H1 (cell line): ENCODE data around the gene TBR1. TPM values are rescaled to one million over a fixed set of nuclear protein-coding genes. Genes with fewer than 3 reads are reported as not detected.

ENCODE experiments used
- ASH2L ChIP-seq: fragments of 200-600, 300-600 bp; sonication (generic); IDR thresholded peaks from one replicate; pipeline ENCODE4 v1.7.1; 2017; ENCODE audit warnings: low read length
- CTBP2 ChIP-seq: IDR thresholded peaks from 2 replicates; pipeline ENCODE4 v1.7.0; 2011; ENCODE audit warnings: borderline replicate concordance, mild to moderate bottlenecking, moderate library complexity, mixed read lengths, low read length; ENCODE audit not compliant: insufficient read depth, insufficient read length
- NANOG ChIP-seq: IDR thresholded peaks from 2 replicates; pipeline ENCODE4 v1.6.1; 2011; ENCODE audit warnings: low read length, low read depth, mild to moderate bottlenecking, inconsistent platforms; ENCODE audit not compliant: insufficient read depth, poor library complexity, severe bottlenecking
- RAD21 ChIP-seq, 2 experiments: IDR thresholded peaks in 1 of 2; conservative IDR thresholded peaks in 1 of 2; 2 replicates each; pipeline ENCODE4 v1.6.1; 2011; ENCODE audit warnings: low read depth in 2 of 2, low read length in 2 of 2, improper control_type of control experiment in 1 of 2, inconsistent platforms in 1 of 2, mild to moderate bottlenecking in 1 of 2, moderate library complexity in 1 of 2
- SIRT6 ChIP-seq: IDR thresholded peaks from one replicate; pipeline ENCODE4 v1.7.1; 2012; ENCODE audit warnings: low read length, inconsistent platforms
- SRF ChIP-seq: IDR thresholded peaks from 2 replicates; pipeline ENCODE4 v1.6.1; 2011; ENCODE audit warnings: mild to moderate bottlenecking, low read depth, low read length, moderate library complexity
- SUZ12 ChIP-seq: fragments of 200-600 bp; sonication (generic); IDR thresholded peaks from 2 replicates; pipeline ENCODE4 v1.6.1; 2012; ENCODE audit warnings: mild to moderate bottlenecking, inconsistent platforms, low read length, moderate library complexity, mixed read lengths
- YY1 ChIP-seq: IDR thresholded peaks from 2 replicates; pipeline ENCODE4 v1.6.1; 2011; ENCODE audit warnings: low read depth, mild to moderate bottlenecking, low read length
- polyA plus RNA-seq, 7 experiments: library from polyadenylated mRNA; depleted of rRNA in 3 of 7; stranded (reverse) in 5 of 7; unstranded in 2 of 7; fragments of >200 nt in 5 of 7; fragments of 200-250 nt in 2 of 7; gene quantifications; 1 replicate in 5 of 7; 2 replicates in 1 of 7; 4 replicates in 1 of 7; pipeline versions ENCODE4 v1.2.1 to v1.2.3, GENCODE V29; 2011 to 2013; ENCODE audit warnings: missing spikeins in 2 of 7, mixed read lengths in 2 of 7
- total RNA-seq: library from RNA; stranded (reverse); fragmentation: NEBNext Ultra II Directional; extraction: Animal tissue kit (Norgen Biotek cat#: 25700); gene quantifications from 2 replicates; pipeline ENCODE4 v1.2.1, GENCODE V29; 2021
- TF ChIP-seq, protein P1 (sequence below): fragments of 300-600 bp; sonication (generic); IDR thresholded peaks from 2 replicates; pipeline ENCODE4 v1.7.1; 2012; ENCODE audit warnings: low read length, moderate library complexity, mild to moderate bottlenecking, inconsistent platforms; ENCODE audit not compliant: insufficient replicate concordance
- TF ChIP-seq, protein P2 (sequence below): IDR thresholded peaks from 2 replicates; pipeline ENCODE4 v1.6.1; 2012; ENCODE audit warnings: inconsistent platforms

TBR1 gene
- total and polyA plus RNA-seq, 2 of the 8 experiments (the other 6 are each of a cell fraction or from before 2014, with no cell fraction given): not detected

DNA sequence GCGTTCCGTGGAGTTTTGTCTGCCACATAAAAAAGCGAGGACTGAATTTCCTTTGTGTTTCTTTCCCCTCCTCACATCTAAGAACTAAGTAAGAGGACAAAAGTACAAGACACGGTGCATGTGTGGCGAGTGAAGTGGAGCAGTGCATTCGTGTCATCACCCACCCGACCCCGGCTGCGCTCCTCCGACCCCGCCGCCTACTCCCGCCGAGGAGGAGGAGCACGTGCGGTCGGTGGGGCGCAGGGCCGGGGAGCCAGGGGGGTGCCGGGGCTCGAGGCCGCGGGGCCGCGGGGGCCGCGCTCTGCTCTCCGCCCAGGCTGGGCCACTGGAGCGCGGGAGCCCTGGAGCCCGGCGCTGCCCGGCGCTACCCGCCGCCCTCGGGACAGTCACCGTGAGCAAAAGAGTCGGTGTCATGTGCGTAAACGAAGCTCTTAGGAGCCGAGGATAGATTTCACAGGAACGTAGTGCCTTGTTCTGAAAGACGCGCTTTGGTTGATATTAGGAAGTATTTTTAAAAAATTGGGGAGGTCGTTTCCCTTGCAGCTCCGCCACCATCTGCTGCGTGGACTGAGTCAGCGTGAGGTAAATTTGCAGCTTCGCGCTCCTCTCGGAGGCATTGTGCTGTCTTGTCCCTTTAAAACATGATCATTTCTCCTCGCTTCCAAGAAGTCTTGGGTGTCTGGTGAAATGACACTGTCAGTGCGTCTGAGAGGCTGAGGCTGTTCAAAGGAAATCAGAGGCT is 11.0 kb downstream of the TBR1 start (continued):
- TF ChIP-seq, protein P1, sequence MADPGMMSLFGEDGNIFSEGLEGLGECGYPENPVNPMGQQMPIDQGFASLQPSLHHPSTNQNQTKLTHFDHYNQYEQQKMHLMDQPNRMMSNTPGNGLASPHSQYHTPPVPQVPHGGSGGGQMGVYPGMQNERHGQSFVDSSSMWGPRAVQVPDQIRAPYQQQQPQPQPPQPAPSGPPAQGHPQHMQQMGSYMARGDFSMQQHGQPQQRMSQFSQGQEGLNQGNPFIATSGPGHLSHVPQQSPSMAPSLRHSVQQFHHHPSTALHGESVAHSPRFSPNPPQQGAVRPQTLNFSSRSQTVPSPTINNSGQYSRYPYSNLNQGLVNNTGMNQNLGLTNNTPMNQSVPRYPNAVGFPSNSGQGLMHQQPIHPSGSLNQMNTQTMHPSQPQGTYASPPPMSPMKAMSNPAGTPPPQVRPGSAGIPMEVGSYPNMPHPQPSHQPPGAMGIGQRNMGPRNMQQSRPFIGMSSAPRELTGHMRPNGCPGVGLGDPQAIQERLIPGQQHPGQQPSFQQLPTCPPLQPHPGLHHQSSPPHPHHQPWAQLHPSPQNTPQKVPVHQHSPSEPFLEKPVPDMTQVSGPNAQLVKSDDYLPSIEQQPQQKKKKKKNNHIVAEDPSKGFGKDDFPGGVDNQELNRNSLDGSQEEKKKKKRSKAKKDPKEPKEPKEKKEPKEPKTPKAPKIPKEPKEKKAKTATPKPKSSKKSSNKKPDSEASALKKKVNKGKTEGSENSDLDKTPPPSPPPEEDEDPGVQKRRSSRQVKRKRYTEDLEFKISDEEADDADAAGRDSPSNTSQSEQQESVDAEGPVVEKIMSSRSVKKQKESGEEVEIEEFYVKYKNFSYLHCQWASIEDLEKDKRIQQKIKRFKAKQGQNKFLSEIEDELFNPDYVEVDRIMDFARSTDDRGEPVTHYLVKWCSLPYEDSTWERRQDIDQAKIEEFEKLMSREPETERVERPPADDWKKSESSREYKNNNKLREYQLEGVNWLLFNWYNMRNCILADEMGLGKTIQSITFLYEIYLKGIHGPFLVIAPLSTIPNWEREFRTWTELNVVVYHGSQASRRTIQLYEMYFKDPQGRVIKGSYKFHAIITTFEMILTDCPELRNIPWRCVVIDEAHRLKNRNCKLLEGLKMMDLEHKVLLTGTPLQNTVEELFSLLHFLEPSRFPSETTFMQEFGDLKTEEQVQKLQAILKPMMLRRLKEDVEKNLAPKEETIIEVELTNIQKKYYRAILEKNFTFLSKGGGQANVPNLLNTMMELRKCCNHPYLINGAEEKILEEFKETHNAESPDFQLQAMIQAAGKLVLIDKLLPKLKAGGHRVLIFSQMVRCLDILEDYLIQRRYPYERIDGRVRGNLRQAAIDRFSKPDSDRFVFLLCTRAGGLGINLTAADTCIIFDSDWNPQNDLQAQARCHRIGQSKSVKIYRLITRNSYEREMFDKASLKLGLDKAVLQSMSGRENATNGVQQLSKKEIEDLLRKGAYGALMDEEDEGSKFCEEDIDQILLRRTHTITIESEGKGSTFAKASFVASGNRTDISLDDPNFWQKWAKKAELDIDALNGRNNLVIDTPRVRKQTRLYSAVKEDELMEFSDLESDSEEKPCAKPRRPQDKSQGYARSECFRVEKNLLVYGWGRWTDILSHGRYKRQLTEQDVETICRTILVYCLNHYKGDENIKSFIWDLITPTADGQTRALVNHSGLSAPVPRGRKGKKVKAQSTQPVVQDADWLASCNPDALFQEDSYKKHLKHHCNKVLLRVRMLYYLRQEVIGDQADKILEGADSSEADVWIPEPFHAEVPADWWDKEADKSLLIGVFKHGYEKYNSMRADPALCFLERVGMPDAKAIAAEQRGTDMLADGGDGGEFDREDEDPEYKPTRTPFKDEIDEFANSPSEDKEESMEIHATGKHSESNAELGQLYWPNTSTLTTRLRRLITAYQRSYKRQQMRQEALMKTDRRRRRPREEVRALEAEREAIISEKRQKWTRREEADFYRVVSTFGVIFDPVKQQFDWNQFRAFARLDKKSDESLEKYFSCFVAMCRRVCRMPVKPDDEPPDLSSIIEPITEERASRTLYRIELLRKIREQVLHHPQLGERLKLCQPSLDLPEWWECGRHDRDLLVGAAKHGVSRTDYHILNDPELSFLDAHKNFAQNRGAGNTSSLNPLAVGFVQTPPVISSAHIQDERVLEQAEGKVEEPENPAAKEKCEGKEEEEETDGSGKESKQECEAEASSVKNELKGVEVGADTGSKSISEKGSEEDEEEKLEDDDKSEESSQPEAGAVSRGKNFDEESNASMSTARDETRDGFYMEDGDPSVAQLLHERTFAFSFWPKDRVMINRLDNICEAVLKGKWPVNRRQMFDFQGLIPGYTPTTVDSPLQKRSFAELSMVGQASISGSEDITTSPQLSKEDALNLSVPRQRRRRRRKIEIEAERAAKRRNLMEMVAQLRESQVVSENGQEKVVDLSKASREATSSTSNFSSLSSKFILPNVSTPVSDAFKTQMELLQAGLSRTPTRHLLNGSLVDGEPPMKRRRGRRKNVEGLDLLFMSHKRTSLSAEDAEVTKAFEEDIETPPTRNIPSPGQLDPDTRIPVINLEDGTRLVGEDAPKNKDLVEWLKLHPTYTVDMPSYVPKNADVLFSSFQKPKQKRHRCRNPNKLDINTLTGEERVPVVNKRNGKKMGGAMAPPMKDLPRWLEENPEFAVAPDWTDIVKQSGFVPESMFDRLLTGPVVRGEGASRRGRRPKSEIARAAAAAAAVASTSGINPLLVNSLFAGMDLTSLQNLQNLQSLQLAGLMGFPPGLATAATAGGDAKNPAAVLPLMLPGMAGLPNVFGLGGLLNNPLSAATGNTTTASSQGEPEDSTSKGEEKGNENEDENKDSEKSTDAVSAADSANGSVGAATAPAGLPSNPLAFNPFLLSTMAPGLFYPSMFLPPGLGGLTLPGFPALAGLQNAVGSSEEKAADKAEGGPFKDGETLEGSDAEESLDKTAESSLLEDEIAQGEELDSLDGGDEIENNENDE: no peak
- TF ChIP-seq ASH2L (no peak), SUZ12 (peak; percentile 93), YY1 (no peak), RAD21 (IDR thresholded peaks at IDR 0.05 in 1 of 2, conservative IDR thresholded peaks at IDR 0.05 in 1 of 2; ENCODE audit: low read depth in 2 of 2, low read length in 2 of 2) (no peak; a peak in 1 of 4 replicates), NANOG (no peak), SRF (no peak), SIRT6 (no peak), CTBP2 (no peak)
- TF ChIP-seq, protein P2, sequence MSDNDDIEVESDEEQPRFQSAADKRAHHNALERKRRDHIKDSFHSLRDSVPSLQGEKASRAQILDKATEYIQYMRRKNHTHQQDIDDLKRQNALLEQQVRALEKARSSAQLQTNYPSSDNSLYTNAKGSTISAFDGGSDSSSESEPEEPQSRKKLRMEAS: peak; percentile 90
